Activated CD4-positive, alpha-beta T cell treated with anti-CD3 and anti-CD28 coated beads for 48 hours (primary cell): Measurements from ENCODE around the gene PATJ.
"Not testable (repeated sequence)": the region's sequence is repeated elsewhere in the genome, so short reads cannot be mapped to it uniquely, and the experiment has no call there.

Experiments used
- DNase-seq: peaks from one replicate; pipeline ENCODE4 v3.0.0-alpha.2; 2020

The PATJ gene

DNA sequence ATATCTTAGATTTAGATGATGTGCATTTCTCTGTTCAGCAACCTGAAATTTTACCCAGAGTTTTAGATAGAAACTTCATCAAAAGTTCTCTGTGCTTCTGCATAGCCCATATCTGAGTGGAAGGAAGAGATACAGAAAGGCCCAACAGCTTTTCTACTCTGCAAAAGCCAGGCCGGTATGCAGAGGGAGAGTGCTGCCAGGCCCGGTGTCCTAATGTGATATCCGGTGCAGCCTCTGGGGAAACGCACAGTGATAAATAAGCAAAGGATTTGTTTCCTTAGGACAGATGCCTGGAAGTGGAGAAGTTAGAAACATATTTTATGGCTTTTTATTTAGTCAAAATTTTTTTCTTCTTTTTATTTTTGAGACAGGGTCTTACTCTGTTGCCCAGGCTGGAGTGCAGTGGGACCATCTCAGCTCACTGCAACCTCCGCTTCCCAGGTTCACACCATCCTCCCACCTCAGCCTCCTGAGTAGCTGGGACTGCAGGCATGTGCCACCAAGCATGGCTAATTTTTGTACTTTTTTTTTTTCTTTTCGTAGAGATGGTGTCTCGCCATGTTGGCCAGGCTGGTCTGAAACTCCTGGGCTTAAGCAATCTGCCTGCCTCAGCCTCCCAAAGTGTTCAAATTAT, 145.8 kb downstream of the PATJ start:
- no peak for DNase-seq

- no peak for DNase-seq
Measured at GRCh38 chr1:61888808-61889207, 146.5 kb downstream of the PATJ start.

DNA sequence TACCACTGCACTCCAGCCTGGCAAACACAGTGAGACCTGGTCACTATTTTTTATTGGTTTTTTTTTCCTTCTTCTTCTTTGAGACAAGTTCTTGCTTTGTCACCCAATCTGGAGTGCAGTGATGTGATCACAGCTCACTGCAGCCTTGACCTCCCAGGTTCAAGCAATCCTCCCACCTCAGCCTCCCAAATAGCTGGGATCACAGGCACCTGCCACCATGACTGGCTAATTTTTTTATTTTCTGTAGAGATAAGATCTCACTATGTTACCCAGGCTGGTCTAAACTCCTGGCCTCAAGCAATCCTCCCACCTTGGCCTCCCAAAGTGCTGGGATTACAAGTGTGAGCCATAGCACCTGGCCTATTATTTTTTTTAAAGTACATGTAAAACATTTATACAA, 148.2 kb downstream of the PATJ start:
- DNase-seq: not testable (repeated sequence)

- no peak for DNase-seq
Measured at GRCh38 chr1:61892977-61893376, 150.7 kb downstream of the PATJ start.

DNA sequence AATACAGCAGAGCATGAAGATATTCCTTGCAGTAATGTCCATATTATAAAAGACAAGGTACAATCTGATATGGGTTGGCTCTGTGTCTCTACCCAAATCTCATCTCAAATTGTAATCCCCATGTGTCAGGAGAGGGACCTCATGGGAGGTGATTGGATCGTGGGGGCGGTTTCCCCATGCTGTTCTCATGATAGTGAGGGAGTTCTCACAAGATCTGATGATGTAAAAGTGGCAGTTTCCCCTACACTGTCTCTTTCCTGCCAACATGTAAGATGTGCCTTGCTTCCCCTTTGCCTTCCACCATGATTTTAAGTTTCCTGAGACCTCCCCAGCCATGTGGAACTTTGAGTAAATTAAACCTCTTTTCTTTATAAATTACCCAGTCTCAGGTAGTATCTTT, 152.0 kb downstream of the PATJ start:
- not testable (repeated sequence) for DNase-seq

- no peak for DNase-seq
Measured at GRCh38 chr1:61895175-61895574, 152.9 kb downstream of the PATJ start.

DNA sequence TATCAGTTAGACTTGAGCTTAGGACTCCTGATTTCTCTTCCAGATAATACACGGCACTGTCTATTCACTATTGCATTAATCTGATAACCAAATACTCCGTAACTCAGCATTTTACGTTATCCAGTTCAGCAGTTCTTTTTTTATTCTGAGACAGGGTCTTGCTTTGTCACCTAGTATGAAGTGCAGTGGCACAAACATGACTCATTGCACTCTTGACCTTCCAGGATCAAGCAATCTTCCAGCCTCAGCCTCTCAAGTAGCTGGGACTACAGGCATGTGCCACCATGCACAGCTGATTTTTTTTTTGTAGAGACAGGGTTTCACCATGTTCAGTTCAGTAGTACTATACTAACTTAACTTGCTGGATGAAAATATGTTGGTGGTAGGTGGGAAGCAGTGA, 156.4 kb downstream of the PATJ start:
- DNase-seq: no peak

GRCh38 chr1:61904354-61904753, 162.1 kb downstream of the PATJ start:
- DNase-seq: no peak

DNA sequence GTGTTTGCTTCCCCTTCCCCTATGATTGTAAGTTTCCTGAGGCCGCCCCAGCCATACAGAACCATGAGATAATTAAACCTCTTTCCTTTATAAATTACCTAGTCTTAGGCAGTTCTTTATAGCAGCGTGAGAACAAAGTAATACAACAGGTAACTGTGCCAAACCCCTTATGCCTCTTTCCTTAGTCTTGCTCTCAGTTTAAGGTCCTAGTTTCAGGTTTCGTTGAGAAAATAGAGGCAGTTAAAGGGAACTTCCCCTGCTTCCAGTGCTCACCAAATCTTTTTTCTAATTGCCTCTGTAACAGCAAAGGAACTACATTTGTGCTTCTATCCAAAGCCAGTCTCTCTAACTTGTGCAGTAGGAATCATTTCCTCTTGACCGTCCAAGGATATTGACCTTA, 164.8 kb downstream of the PATJ start:
- no peak for DNase-seq

DNA sequence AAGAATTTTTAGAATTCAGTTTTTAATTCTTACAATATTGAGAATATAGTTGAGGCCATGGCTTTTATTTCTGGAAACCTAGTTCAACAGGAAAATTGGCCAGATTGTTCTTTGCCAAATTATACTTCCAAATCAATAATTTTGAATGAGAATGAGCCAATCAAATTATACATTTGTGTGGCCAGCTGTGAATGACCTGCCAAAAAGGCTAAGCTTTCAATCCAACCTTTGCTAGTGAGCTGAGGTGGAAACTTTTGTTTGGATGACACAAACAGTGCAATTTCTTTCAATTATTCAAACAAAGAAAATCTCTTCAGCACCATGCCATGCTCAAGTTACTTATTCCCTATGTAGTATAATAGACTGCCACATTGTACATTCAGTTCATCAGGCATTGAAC, 167.8 kb downstream of the PATJ start:
- no peak for DNase-seq

- no peak for DNase-seq
Measured at GRCh38 chr1:61914823-61915482, 172.7 kb downstream of the PATJ start.

GRCh38 chr1:61921435-61921834, 179.2 kb downstream of the PATJ start:
- no peak for DNase-seq

- no peak for DNase-seq
Measured at GRCh38 chr1:61922950-61923480, 180.7 kb downstream of the PATJ start.

- DNase-seq: no peak
Measured at GRCh38 chr1:61925591-61926298, 183.5 kb downstream of the PATJ start.

DNA sequence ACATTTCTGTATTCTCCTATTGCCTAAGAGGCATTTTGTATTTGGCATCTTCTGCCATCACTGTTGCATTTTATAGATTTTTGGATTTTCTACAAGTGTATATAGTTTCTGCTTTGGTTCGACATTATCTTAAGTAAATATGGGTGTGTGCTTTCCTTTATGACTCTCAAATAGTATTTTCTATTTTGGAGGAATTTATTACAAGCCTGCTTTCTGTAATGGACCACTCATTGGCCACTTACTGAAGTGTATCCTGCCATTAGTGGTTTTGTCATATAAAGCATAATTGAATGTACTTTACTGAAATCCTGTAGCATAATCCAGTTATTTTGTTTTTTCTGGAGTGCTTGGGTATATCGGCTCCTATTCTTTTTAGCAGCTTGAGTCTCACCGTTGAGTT, 184.3 kb downstream of the PATJ start:
- no peak for DNase-seq

- DNase-seq: no peak
Measured at GRCh38 chr1:61930116-61930645, 187.9 kb downstream of the PATJ start.

DNA sequence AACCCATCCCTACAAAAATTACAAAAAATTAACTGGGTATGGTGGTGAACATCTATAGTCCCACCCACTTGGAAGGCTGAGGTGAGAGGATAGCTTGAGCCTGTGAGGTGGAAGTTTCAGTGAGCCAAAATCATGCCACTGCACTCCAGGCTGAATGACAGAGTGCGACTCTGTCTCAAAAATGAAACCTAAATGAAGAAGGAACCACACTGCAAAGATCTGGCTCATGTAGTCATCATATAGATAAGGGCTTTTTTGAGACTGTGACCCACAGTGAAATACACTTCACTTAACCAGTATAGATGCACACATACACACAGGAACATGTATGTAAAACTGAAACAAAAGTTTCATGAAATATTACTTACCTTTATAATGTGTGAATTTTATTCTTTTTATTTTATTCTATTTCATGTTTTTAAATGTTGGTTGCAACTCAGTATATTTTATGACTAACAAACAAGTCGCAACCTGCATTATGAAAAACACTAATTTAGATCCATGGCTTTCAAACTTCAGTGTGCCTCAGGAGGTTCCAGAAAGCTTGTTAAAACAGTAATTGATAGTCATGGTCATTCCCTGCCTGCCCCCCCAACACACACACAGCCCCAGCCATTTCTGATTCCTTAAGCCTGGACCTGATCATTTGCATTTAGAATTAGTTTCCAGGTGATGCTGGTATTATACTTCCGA, 189.5 kb downstream of the PATJ start:
- no peak for DNase-seq

- DNase-seq: no peak
Measured at GRCh38 chr1:61935516-61935915, 193.2 kb downstream of the PATJ start.

DNA sequence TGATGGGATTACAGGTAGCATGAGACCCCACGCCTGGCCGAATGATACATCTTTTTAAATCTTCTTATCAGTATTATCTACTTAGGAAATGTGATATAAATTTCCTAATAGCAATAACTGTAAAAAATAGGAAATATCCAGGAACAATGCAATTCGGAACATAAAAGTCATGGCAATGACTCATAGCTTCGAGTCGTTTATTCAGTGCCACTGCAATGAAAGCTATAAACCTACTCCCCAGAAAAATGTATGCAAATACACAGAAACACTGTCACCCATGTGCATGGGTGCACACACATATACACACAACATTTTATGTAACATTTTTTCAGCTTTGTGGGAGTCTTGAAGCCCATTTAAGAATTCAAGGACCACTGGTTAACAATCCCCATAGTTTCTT, 194.6 kb downstream of the PATJ start:
- no peak for DNase-seq

DNA sequence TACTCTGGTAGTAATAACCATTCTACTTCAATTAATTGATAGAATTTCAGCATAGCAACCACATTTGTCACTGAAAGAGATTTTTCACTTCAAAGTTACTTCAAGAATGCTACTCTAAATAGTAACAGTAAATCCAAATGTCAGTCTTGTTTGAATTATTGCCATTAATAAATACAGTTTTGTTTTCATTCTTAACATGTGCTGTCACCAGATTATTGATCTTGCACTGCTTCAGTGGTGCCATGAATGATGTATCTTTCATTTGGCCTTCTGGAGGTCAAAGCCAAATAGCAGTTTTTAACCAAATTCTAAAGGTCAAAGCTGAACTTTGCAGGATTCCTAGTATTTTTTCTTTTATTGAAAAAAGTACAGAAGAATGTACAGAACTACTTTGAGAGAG, 199.5 kb downstream of the PATJ start:
- no peak for DNase-seq

DNA sequence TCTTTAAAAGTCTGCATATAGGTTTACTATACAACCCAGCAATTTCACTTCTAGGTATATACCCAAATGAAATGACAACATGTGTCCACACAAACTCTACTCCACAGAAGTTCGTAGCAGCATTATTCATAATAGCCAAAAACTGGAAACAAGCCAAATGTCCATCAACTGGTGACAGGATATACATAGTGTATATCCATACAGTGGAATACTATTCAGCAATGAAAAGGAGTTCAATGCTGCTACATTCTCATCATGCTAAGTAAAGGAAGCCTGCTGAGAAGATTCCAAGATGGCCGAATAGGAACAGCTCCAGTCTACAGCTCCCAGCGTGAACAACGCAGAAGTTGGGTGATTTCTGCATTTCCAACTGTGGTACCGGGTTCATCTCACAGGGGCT, 200.6 kb downstream of the PATJ start:
- DNase-seq: no peak

DNA sequence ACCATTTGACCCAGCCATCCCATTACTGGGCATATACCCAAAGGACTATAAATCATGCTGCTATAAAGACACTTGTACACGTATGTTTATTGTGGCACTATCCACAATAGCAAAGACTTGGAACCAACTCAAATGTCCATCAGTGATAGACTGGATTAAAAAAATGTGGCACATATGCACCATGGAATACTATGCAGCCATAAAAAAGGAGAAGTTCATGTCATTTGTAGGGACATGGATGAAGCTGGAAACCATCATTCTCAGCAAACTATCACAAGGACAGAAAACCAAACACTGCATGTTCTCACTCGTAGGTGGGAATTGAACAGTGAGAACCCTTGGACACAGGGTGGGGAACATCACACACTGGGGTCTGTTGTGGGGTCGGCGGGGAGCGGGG, 206.4 kb downstream of the PATJ start:
- DNase-seq: not testable (repeated sequence)

- DNase-seq: no peak
Measured at GRCh38 chr1:61950418-61950817, 208.1 kb downstream of the PATJ start.
